GM19240 (cell line): ENCODE measurements around the gene SDE2.
"Not testable (repeated sequence)": the region's sequence is repeated elsewhere in the genome, so short reads cannot be mapped to it uniquely, and the experiment has no call there.

ENCODE experiments used
- DNase-seq: peaks from one replicate; pipeline ENCODE4 v3.0.0; 2011; ENCODE audit warnings: low spot score; ENCODE audit not compliant: insufficient read length

SDE2 gene

DNA sequence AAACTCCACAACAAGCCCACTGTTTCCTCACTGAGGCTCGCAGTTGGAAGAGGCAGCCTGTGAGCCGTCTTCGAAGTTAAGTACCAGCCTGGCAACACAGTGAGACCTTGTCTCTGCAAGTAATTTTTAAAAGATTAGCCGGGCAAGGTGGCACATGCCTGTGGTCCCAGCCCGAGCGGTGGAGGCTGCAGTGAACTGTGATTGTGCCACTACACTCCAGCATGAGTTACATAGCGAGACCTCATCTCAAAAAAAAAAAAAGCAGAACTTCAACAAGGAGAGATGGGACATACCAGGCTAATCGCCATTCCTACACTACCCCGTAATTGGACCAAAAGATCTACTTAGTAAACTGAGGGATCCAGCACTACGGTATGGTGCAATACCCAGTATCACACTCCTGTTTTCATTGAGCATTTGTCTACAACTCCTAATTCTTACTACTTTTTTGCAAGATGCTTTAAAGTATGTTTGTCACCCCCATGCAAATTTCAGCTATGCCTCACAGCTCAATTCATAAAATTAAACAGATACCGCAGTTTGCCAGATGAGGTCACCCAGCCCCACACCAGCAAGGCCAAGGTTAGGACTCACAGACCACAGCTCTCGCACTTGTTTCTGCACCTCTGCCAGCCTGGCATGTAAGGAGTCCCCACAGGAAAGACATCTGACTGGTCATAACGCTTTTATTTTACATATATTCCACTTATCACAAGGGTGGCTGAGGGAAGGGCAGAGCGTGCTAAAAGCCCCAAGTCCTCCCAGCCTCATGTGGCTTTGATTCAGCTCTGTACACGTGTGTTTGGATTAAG is 21.0 kb downstream of the SDE2 start:
- DNase-seq = no peak

GRCh38 chr1:225975146-225975545 is 24.0 kb downstream of the SDE2 start:
- not testable (repeated sequence) for DNase-seq

GRCh38 chr1:225974454-225974853 is 24.7 kb downstream of the SDE2 start:
- DNase-seq = no peak

- no peak for DNase-seq
Measured at GRCh38 chr1:225973158-225973557, 26.0 kb downstream of the SDE2 start.

- DNase-seq = no peak
Measured at GRCh38 chr1:225972344-225973152, 26.6 kb downstream of the SDE2 start.

DNA sequence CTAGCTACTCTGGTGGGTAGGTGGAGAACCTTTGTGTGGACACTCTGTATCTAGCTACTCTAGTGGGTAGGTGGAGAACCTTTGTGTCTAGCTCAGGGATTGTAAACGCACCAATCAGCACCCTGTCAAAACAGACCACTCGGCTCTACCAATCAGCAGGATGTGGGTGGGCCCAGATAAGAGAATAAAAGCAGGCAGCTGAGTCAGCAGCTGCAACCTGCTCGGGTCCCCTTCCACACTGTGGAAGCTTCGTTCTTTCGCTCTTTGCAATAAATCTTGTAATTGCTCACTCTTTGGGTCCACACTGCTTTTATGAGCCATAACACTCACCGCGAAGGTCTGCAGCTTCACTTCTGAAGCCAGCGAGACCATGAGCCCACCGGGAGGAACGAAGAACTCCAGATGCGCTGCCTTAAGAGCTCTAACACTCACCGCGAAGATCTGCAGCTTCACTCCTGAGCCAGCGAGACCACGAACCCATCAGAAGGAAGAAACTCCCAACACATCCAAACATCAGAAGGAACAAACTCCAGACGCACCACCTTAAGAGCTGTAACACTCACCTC is 28.5 kb downstream of the SDE2 start:
- DNase-seq = not testable (repeated sequence)

DNA sequence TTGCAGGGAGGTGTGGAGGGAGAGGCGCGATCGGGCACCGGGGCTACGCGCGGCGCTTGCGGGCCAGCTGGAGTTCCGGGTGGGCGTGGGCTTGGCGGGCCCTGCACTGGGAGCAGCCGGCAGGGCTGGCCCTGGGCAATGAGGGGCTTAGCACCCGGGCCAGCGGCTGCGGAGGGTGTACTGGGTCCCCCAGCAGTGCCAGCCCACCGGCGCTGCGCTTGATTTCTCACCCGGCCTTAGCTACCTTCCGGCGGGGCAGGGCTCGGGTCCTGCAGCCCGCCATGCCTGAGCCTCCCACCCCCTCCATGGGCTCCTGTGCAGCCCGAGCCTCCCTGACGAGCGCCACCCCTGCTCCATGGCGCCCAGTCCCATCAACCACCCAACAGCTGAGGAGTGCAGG is 29.4 kb downstream of the SDE2 start:
- DNase-seq = not testable (repeated sequence)

DNA sequence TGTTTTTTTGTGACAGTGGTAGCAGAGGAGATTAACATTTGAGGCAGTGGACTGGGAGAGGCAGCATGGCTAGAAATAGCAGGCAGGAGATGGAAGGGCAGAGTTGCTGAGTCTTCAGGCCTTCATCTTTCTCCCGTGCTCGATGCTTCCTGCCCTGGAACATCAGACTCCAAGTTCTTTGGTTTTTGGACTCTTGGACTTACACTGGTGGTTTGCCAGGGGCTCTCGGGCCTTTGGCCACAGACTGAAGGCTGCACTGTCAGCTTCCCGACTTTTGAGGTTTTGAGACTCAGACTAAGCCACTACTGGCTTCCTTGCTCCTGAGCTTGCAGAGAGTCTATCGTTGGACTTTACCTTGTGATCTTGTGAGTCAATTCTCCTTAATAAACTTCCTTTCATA is 33.9 kb downstream of the SDE2 start:
- no peak for DNase-seq

- DNase-seq = no peak
Measured at GRCh38 chr1:225963735-225964530, 35.2 kb downstream of the SDE2 start.

DNA sequence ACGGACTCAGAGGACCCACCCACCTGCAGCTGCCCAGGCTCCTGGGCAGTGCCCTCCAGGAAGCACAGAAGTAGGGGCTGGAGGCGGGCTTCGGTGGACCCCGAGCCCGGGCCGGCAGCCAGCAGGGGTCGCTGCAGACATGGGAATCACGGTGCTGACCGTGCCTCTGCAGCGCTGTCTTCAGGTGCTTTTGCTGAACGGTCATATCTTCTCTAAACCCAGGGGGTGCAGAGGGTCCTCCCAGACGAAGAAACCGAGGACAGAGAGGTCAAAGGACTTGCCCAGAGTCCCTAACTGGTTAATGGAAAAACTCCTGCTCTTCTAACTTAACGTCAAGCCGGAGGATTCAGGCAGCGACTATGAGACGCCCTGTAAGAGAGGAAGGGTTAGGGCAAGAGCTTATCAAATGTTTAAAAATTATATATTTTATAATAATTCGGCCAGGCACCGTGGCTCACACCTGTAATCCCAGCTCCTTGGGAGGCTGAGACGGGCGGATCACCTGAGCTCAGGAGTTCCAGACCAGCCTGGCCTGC is 36.6 kb downstream of the SDE2 start:
- DNase-seq = peak; percentile 55

GRCh38 chr1:225961659-225962439 is 37.3 kb downstream of the SDE2 start:
- DNase-seq = no peak

GRCh38 chr1:225958041-225958440 is 41.1 kb downstream of the SDE2 start:
- no peak for DNase-seq

DNA sequence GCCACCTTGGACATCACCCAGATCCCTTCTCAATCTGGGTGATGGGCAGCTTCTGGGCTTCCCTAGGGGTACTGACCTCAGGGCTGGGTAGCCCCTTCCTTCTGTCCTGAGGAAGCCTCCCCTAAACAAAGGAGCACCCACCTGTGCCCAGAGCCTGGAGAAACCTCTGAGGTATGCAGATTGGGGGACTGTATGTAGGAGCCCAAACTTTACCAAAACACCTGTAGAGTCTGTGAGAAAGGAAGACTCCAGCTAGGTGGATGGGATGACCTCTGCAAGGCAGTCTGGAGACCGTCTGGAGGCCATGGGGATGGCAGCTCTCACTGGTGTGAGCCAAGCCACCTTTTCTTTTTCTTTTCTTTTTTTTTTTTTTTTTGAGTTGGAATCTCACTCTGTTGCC is 44.4 kb downstream of the SDE2 start:
- no peak for DNase-seq

DNA sequence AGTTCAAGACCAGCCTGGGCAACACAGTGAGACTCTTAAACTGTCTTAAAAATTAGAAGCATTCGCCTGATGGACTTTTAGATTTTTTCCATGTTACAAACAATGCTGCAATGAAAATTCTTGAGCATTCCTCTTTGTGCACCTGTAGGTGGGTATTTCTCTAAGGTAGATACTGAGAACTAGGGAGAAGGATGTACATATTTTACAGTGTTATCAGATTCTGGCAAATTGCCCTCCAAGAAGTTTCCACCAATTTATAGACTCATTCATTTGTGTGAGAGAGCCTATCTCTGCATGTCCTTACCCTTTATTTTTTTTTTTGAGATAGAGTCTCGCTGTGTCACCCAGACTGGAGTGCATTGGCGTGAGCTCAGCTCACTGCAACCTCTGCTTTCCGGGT is 45.8 kb downstream of the SDE2 start:
- no peak for DNase-seq

DNA sequence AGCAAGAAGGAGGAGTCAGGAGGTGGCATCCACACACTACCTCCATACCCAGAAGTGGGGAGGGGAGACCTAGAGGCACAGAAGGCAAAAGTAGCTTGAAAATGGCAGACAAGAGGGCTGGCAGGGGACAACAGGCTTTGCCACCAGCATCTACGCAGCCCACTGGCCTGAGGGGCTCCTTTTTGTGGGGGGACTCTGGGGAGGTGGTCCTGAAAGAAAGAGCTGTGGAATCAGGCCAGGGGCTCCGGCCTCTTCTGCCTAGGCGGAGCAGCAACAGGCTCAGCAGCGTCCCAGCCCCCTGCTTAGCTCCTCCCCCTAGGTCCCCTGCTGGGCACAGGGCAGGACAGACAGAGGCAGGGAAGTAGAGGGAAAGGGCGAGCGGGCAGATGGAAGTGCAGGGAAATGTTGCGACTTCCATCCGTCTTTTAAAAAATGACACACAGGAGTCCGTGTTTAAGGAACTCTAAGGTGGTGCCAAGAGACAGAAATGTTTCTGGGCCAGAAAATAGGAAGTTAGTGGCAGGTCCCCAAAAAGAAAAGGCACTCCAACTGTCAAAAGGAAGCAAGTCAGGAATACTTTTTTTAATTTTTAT is 48.1 kb downstream of the SDE2 start:
- no peak for DNase-seq

GRCh38 chr1:225949041-225949440 is 50.1 kb downstream of the SDE2 start:
- no peak for DNase-seq

GRCh38 chr1:225946803-225947202 is 52.3 kb downstream of the SDE2 start:
- no peak for DNase-seq

DNA sequence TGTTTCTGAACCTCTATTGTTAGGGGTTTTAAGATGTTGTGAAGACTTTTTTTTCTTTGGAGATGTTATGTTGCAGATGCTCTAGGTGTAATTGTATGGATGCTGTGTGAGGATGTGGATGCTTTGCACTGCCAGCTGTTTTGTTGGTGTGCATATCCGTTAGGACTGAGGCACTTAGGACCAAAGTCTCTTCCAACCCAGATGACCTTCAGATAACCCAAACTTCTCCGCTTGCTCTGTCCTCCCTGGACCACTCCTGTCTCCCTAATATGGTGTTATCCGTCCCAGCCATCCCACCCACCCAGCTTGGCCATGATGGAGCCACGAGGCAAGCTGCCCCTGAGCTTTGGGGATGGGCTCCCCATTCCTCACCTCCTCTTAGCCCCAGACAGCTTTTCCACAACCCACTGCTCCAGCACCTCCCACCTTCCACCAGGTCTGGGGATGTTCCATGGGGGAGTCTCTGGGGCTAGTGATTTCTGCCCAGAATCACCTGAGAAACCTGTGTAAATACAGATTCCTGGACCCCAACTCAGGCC is 53.0 kb downstream of the SDE2 start:
- no peak for DNase-seq

GRCh38 chr1:225945564-225945963 is 53.6 kb downstream of the SDE2 start:
- DNase-seq = no peak

DNA sequence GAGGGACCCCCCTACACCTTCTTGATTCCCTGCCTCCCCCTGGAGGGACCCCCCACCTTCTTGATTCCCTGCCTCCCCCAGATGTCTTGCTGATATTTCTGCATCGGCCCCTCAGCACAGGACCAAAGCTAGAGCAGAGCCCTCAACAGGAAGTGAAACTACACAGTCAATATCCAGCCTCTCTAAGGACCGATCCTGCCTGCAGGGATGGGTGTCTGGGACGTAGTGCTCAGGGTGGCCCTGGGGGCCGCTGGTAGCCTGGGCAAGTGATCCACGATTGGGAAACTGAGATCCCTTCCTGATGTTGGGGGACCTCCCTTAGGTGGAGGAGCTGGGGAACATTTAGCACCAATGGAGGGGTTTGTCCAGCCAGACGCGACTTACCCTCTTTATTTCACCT is 54.2 kb downstream of the SDE2 start:
- peak; percentile 72 for DNase-seq
